DOHH2 (cell line): ENCODE data around the gene DPYD.

Source experiments
- H3F3A ChIP-seq: fragments of 200-600 bp; sonication (generic), shearing (Covaris generic); 2 replicates; pipeline ENCODE4 v1.6.0; 2016; ENCODE audit warnings: antibody characterized with exemption, mild to moderate bottlenecking; ENCODE audit not compliant: control insufficient read depth, insufficient read depth
- H3K27ac ChIP-seq: fragments of 200-600 bp; sonication (generic); 2 replicates; pipeline ENCODE4 v1.5.1; 2014; ENCODE audit warnings: low read depth, mild to moderate bottlenecking, low read length, moderate library complexity
- H3K27me3 ChIP-seq: fragments of 200-600 bp; sonication (generic); 2 replicates; pipeline ENCODE4 v1.6.1; 2014; ENCODE audit warnings: mild to moderate bottlenecking, low read length, mixed read lengths; ENCODE audit not compliant: control insufficient read depth
- H3K36me3 ChIP-seq: fragments of 200-600 bp; sonication (generic); 2 replicates; pipeline ENCODE4 v1.6.1; 2014; ENCODE audit warnings: mild to moderate bottlenecking, low read length, moderate library complexity, mixed read lengths; ENCODE audit not compliant: control insufficient read depth
- H3K4me1 ChIP-seq: fragments of 200-600 bp; sonication (generic); 2 replicates; pipeline ENCODE4 v1.6.1; 2014; ENCODE audit warnings: mild to moderate bottlenecking, low read length, mixed read lengths; ENCODE audit not compliant: control insufficient read depth
- H3K4me2 ChIP-seq: fragments of 200-600 bp; sonication (generic); 2 replicates; pipeline ENCODE4 v1.6.0; 2014; ENCODE audit warnings: mild to moderate bottlenecking, low read length, moderate library complexity
- H3K4me3 ChIP-seq: fragments of 200-600 bp; sonication (generic); 2 replicates; pipeline ENCODE4 v1.5.1; 2014; ENCODE audit warnings: mild to moderate bottlenecking, low read length, mixed read lengths
- H3K79me2 ChIP-seq: fragments of 200-600 bp; sonication (generic); 2 replicates; pipeline ENCODE4 v1.6.1; 2014; ENCODE audit warnings: mild to moderate bottlenecking, low read length, mixed read lengths; ENCODE audit not compliant: control insufficient read depth
- H3K9me2 ChIP-seq: fragments of 200-600 bp; sonication (generic); replicated peaks from 2 replicates; pipeline ENCODE4 v1.6.1; 2014; ENCODE audit warnings: mild to moderate bottlenecking, low read length, mixed read lengths; ENCODE audit not compliant: control insufficient read depth
- H3K9me3 ChIP-seq: fragments of 200-600 bp; sonication (generic); 2 replicates; pipeline ENCODE4 v1.6.1; 2014; ENCODE audit warnings: antibody characterized with exemption, low read length, mixed read lengths; ENCODE audit not compliant: control insufficient read depth, insufficient read depth
- H4K20me1 ChIP-seq: fragments of 200-600 bp; sonication (generic); 2 replicates; pipeline ENCODE4 v1.6.0; 2014; ENCODE audit warnings: low read depth, mild to moderate bottlenecking, antibody characterized with exemption, low read length, moderate library complexity; ENCODE audit not compliant: control insufficient read depth, insufficient read depth
- EZH2phosphoT487 ChIP-seq: fragments of 200-600 bp; sonication (generic); IDR thresholded peaks from 2 replicates; pipeline ENCODE4 v1.6.1; 2017; ENCODE audit warnings: borderline replicate concordance, mild to moderate bottlenecking, antibody characterized with exemption, low read length, moderate library complexity, mixed read lengths
- TF ChIP-seq, protein P1 (sequence below): fragments of 200-600 bp; sonication (generic); IDR thresholded peaks from one replicate; pipeline ENCODE4 v1.5.1; 2014; ENCODE audit warnings: antibody characterized with exemption, mild to moderate bottlenecking, low read depth, low read length; ENCODE audit not compliant: poor library complexity, severe bottlenecking

Gene DPYD

DNA sequence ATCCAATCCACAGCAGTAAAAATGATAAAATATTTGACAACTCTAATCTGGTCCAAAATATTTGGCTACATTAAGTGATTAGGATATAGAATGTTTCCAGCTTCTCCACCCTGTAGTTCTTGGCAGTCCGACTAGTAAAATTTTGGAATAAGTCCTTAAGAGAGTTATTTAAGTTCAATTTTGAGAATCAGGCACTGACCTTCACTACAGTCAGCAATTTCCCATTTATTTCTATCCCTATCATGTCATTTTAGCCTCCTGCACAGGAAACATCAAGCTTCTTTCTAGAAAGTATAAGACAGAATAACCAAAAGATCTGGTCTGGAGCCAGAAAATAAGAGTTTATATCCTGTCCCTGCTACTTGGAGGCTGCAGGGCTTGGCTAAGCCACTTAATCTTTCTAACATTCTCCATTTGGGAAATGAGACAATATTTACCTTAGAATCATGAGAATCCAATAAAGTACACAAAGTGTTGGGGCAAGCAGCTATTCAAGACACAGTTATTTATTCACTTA, 162.2 kb downstream of the DPYD start:
- no peak for TF ChIP-seq EZH2phosphoT487
- TF ChIP-seq, protein P1, sequence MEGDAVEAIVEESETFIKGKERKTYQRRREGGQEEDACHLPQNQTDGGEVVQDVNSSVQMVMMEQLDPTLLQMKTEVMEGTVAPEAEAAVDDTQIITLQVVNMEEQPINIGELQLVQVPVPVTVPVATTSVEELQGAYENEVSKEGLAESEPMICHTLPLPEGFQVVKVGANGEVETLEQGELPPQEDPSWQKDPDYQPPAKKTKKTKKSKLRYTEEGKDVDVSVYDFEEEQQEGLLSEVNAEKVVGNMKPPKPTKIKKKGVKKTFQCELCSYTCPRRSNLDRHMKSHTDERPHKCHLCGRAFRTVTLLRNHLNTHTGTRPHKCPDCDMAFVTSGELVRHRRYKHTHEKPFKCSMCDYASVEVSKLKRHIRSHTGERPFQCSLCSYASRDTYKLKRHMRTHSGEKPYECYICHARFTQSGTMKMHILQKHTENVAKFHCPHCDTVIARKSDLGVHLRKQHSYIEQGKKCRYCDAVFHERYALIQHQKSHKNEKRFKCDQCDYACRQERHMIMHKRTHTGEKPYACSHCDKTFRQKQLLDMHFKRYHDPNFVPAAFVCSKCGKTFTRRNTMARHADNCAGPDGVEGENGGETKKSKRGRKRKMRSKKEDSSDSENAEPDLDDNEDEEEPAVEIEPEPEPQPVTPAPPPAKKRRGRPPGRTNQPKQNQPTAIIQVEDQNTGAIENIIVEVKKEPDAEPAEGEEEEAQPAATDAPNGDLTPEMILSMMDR: no peak
- H3K4me2 ChIP-seq: no peak overlapping the region

DNA sequence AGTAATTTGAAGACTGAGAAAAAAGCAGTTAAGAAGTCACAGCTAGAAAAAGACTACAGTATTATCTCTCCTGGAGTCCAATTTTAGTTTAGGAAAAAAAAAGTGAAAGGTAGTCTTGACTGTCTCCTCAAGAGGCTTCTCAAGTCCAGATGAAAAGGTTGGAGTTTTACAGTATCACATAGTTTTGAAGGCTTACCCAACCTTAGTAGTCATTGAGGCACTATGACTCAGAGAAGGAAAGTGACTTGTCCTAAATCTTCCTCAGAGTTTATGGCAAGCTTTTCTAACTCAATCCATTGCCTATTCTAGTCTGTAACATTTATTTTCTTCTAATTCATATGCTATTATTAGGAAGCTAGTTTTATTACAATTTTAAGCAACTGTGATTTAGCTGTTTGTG, 174.9 kb downstream of the DPYD start:
- H3K79me2 ChIP-seq: no peaks in the 10 kb centered on the region
- H3K27me3 ChIP-seq: no peaks in the 10 kb centered on the region
- TF ChIP-seq, protein P1: no peak
- no peak for TF ChIP-seq EZH2phosphoT487
- H3K27ac ChIP-seq: no peak overlapping the region
- H3K4me2 ChIP-seq: no peak overlapping the region
- no peaks in the 10 kb centered on the region for H3F3A ChIP-seq
- no peaks in the 10 kb centered on the region for H3K4me1 ChIP-seq
- H3K36me3 ChIP-seq: no peaks in the 10 kb centered on the region
- H4K20me1 ChIP-seq: no peaks in the 10 kb centered on the region
- no peak overlapping the region for H3K4me3 ChIP-seq
- H3K9me3 ChIP-seq: no peaks in the 10 kb centered on the region
- H3K9me2 ChIP-seq: no peaks in the 10 kb centered on the region

More for the DNA sequence above, 162.2 kb downstream of the DPYD start:
- no peaks in the 10 kb centered on the region for H3K36me3 ChIP-seq
- H3K9me2 ChIP-seq: no peaks in the 10 kb centered on the region
- H3K27me3 ChIP-seq: no peaks in the 10 kb centered on the region
- H3K27ac ChIP-seq: no peak overlapping the region
- H3K4me3 ChIP-seq: no peak overlapping the region
- H4K20me1 ChIP-seq: no peaks in the 10 kb centered on the region
- H3F3A ChIP-seq: no peaks in the 10 kb centered on the region
- H3K79me2 ChIP-seq: no peaks in the 10 kb centered on the region
- H3K9me3 ChIP-seq: no peaks in the 10 kb centered on the region
- no peaks in the 10 kb centered on the region for H3K4me1 ChIP-seq

DNA sequence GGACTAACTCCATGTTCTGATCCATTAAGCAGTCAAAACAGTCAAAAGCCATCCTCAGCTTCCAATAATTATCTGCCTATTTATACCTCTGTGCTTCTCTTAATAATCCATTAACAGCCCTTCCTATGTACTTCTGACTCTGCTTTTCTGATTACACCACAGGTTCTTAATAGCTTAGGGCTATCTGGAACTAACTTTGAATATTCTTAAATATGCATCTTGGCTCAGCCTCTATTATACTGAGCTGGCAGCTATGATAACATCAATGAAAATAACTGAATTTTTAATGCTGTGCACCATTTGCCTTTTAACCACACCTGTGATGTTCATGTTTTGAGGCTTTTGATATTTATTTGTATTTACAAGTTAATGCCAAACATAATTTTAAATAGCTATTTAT, 175.9 kb downstream of the DPYD start:
- H4K20me1 ChIP-seq: no peaks in the 10 kb centered on the region
- no peaks in the 10 kb centered on the region for H3K36me3 ChIP-seq
- H3K4me2 ChIP-seq: no peak overlapping the region
- no peaks in the 10 kb centered on the region for H3K4me1 ChIP-seq
- no peaks in the 10 kb centered on the region for H3K27me3 ChIP-seq
- no peak for TF ChIP-seq EZH2phosphoT487
- TF ChIP-seq, protein P1: no peak
- no peaks in the 10 kb centered on the region for H3K9me3 ChIP-seq
- no peaks in the 10 kb centered on the region for H3F3A ChIP-seq
- H3K9me2 ChIP-seq: no peaks in the 10 kb centered on the region
- H3K27ac ChIP-seq: no peak overlapping the region
- H3K4me3 ChIP-seq: no peak overlapping the region
- no peaks in the 10 kb centered on the region for H3K79me2 ChIP-seq
